GM18511 (cell line): ENCODE results near the gene AKT1.
"Not testable (repeated sequence)": the region's sequence is repeated elsewhere in the genome, so short reads cannot be mapped to it uniquely, and the experiment has no call there.

Experiments used
- ATAC-seq: cut with Tn5 transposase; IDR thresholded peaks from one replicate; pipeline ENCODE4 v1.9.1; 2021; ENCODE audit warnings: mild to moderate bottlenecking, moderate library complexity; ENCODE audit not compliant: unreplicated experiment

The AKT1 gene

DNA sequence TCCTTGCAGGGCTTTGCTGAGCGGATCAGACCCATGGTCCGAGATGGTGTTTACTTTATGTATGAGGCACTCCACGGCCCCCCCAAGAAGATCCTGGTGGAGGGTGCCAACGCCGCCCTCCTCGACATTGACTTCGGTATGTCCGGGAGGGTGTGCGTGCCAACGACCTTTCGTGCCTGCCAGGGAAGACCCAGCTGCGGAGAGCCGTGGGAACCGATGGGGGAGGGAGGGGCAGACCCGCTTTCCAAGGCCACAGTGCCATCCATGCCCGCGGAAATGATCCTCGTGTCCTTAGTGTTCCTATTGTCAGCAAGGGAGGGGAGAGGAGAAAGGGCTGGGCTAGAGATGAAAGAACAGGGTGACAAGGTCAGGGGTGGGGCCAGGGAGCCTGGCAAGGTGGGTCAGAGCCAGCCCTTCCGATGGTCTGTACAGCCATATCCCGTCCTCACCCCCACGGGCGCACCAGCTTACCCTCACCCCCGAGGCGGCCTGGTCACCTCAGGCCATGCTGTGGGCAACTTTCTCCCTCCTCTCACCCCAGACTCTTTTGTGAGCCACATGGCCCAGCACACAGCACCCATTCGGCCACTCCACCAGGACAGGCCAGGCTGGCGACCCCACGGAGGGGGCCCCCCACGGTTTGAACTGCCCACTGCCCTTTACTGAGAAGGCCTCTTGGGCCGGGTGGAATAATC is 54.3 kb downstream of the AKT1 start:
- ATAC-seq: no peak

DNA sequence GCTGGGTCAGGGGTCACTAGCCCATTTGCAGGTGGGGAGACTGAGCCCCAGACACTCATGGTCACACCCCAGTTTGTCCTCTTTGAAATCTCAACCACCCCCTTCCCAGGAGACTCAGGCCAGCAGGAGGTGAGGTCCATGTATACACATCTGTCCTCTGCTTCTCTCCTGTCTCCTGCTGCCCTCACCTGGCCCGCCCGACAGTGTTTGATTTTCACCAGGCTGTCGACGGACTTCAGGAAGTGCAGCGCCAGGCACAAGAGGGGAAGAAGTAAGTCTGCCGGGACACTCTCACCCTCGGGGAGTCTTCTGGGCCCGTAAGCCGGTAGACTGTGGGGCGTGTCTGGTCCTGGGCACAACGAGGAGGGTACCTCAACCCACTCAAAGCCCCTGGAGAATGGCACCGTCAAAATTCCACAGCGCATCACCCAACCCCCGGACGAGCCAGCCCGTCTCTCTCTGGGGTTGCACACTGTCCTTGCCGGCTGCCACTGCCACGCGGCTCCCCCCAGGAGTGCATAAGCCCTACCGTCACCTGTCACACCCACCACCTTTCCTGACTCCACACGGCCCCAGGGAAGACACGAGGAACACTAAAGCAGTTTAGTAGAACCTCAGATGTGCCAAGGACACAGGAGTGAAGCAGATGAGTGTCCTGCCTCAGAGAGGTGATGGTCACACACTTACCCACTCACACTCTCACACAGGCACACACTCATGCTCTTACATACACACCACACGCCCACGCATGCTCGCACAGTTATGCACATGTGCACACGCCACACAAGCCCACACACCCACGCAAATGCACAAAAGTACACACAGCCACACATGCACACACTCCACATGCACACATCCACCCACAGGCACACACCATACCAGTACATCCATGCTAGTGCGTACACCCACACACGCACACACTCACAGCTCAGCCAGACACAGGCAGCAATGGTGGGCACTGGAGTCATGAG is 55.7 kb downstream of the AKT1 start:
- no peak for ATAC-seq

DNA sequence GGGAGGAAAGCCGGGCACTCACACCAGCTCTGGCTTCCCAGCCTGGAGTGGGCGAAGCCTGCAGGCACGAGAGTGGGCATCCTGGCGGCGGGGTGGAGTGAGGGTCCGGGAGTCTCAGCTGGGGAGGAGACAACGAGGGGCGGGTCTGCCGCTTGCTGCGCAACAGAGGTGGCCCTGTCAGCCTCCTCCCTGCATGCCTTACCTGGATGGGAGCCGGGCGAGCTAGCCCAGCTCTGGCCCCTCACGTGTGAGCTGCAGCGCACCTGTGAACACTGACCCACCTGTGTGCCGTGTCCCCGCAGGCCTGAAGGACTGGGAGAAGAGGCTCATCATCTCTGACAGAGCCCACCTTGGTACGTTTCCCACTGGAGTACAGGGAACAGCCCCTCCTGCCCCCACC is 56.5 kb downstream of the AKT1 start:
- ATAC-seq: no peak

DNA sequence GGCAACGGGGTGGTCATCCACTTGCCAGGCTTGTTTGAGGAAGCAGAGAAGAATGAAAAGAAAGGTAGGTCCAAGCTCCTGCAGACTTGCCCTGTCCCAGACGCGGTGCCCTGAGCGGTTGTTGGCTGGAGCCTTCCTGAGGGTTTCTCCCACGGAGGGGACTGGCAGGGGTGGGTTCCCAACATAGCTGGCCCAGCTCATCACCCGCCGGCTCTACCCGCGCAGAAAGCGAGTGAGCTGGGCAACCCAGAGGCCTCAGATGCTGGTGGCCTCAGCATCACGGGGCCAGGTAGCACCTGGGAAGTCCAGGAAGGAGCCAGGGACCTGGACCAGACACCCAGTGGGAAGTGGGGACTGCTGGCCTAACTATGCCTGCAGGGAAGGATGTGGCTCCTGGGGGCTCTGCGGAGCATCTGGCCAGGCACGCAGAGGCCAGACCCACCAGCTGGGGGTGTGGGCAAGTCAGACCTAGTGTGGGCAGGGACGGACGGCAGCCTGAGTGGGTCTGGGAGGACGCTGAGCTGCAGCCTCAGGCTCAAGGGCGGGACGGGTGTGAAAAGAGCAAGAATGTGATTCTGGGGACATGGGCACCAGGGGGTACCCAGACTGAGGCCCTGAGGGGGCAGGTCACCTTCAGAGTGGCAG is 57.1 kb downstream of the AKT1 start:
- no peak for ATAC-seq

DNA sequence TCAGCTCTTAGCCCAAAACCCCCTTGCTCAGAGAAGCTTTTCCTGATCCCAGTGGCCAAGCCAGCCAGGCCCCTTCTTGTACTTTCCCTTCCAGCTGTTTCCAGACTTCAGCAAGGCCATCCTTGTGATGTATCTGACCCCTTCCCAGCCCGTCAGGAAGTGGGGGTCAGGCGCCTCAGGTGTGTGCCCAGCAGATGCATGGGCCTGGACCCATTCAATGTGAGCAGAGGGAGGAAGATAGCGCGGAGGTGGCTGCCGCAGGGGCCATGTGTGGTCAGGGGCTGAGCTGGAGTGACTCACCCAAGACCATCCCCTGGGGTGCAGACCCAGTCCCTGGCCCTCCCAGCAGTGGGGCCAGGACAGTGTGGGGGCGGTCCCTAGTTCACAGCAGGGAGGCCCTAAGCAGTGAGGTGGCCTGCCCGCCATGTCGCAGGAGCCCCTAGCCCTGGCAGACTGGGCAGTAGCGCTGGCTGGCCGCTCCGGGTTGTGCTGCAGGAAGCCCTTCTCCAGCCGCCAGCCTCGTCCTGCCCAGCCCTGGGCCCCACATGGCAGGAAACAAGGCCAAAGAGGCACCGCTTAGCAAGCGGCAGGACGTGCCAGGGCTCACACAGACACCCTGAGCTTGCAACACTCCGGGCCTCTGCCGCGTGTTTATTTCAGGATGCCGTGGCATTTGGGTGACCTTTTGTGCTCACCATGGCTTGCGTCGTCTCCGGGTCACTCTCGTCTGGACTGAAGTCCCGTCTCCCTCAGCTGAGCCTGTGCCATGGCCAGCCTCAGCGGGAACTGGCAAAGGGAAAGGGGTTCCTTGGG is 59.5 kb downstream of the AKT1 start:
- ATAC-seq: no peak

DNA sequence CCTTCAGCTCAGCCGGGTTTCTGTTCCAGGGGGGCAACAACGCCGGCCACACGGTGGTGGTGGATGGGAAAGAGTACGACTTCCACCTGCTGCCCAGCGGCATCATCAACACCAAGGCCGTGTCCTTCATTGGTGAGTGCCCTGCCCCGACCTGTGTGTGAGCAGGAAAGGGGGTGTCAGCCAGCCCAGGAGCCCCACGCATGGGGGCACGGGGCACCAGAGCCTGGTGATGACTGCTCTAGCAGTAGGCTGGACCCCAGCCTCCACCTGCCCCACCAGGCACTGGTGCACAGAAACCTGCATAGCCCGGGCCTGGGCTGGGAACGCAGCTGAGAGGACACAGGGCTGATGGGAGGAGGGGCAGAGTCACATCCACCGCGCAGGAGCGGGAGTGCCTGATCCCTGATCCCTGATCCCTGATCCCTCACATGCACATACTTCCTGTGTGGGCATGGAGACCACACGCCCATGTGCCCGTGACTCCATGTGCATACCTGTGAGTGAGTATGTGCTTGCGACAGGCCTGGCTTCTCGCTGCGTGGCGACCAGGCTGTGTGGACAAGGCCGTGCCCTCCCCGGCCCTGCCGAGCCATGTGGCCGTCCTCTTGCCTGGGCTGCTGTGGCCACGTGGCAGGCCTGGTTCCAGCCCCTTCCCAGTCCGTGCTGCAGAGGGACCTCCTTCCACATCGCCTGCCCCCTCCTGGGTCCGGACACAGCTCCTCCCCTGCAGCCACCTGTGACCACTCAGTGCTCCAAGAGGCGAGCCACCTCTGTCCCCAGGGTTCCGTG is 60.4 kb downstream of the AKT1 start:
- no peak for ATAC-seq

DNA sequence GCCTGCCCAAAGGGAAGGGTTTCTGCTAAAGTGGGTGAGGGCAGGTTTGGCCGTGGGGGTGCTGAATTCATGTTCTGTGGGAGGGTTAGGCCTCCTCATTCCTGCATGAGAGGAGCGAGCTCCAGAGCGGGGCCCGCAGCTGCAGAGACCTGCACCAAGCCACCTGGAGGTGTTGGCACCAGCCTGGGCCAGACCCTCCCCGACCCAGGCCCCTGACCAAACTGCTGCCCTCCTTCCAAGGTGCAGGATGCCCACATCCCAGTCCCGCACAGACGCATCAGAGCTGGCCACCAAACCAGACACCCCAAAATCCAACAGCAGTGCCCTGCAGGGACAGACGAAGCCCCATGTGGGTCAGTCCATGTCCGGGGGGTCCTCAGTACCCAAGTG is 61.0 kb downstream of the AKT1 start:
- ATAC-seq: no peak

DNA sequence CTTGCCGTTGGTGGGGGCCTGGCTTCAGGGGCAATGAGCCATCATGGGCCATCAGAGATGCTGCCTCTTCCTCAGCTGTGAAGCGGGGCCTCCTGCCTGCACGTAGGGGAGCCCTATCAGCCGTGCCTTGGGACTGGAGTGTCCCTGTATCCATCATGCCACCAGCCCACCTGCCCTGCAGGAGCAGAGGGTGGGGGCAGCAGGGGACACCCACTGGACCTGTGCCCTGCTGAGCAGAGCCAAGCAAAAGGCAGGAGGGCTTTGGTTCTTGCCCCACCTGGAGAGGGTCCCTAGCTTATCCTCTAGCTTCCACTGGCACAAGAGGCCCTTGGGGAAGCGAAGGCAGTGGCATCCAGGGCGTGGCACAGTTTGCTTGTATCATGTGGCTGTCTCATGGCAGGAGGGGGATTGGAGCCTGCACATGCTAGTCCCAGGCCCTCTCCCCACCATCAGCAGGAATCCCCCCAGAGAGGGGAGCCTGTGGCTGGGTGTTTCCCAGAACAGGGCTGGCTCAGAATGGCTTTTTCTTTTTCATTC is 61.4 kb downstream of the AKT1 start:
- ATAC-seq: no peak

DNA sequence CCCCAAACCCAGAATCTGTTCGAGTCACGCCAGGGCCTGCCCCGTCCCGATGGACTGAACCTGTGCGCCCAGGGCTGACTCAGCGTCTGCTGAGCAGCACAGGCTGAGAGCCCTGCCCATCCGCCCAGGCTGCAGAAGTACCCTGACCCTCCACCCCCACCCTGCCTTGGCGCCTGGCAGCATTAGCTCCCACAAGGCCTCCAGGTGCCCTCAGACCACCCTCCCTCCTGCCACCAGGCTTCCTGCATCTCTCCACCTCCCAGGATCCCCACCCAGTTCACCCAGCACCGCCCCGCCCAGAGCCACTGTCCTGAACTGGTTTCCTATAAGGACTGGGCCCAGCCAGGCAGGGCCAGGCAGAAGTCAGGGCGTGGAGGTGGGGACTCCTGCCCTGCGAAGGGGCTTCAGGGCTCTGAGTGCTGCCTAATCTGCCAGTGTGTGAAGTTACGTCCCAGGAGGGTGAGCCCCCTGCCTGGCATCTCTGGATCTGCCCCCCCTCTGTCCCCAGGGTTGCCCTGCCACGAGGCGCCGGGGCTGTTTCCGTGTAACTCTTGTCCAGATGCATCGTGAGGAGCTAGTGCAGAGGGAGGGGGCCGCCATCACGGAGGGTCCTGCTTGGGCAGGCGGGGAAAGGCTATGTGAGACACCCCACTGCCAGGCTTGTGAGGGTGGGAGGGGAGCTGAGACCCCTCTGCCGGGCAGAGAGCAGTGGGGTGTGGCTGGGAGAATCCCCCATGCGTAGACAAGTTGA is 62.4 kb downstream of the AKT1 start:
- no peak for ATAC-seq

DNA sequence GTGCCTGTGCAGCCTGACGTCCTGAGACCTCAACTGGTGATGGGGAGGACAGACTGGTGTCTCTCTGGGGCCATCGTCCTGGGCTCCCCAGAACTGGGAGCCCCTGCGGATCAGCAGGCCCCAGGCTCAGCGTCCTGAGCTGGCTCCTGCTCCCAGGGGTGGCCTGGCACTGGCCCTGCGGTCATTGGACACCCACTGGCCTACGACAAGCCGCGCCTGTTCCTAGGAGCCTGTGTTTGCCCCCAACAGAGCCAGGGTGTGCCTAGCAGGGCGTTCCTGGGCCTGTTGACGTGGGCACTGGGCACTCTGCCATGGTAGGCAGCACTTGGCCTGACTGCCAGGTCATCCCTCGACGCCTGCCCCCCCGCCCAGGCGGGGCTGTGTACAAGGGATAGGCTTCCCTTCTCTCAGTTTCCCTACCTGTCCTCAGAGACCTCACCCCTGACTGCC is 63.2 kb downstream of the AKT1 start:
- ATAC-seq: no peak

DNA sequence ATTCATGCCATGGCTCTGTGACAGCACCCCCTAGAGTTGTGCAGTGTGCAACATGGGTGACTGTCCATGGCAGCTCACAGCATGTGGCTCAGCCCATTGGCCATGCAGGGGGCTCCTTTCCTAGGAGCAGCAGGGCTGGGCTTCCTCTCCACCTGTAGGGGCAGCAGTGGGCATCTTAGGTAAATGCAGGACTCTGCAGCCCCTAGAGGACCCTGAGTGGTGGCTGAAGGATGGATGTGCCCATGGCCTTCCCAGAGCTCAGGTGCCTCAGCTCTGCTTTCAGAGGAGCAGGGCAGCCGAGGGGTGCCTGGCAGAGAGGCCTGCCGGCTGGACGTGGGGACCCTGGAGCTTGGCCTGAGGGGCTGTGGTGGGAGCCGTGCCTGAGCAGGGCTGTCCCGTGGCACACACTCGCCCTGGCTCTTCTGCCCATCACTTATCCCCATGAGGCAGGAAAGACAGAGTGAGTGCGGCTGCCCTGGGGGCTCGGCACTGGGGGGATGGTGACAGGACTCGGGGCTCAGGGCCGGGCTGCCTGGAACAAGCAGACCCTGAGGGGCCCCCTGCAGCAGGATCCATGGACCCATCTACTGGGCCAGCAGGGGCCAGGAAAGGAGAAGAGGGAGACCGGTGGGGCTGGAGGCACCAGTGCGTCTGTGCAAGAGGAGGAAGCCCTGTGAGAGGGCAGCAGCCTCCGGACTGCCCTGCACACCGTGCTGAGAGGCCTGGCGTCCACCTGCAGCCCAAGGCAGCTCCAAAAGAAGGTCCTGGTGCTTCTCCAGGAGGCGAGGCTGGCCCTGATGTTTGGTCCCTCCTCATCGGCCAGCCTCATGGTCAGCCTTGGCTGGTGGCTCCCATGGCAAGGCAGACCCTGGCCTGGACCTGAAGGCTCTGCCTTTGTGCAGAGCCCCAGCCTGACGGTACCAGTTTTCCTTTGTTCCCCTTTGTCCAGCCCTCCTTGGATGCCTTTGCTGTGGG is 63.9 kb downstream of the AKT1 start:
- ATAC-seq: no peak

DNA sequence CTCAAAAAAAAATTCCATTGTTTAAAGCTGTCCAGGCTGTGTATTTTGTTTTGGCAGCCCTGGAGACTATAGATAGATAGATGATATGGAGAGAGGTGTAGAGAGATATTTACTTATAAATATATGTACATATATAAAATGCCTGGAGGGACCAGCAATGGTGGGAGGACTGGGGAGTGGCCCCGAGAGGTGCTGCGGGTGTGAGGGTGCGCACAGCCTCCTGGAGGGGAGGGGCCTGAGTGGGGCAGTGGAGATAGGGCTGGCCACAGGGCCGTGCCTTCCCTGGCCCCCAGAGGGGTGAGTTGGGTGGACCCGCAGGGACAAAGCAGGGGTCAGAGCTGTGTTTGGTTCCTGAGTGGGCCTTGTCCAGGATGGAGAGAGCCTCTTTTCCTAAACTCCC is 65.1 kb downstream of the AKT1 start:
- no peak for ATAC-seq

DNA sequence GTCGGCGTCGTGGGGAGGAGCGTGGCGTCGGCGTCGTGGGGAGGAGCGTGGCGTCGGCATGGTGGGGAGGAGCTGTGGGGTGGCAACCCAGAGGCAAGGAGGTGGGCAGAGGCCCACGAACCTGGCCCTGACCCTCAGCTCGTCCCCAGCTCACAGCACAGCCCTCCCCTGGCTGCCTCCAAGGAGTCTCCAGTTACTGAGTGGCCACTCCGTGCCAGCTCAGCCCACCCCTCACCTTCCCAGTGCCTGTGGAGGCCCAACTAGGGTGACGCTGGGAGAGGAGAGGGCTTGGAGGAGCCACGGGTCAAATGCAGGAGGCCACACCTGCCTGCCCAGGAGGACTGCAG is 65.7 kb downstream of the AKT1 start:
- ATAC-seq: no peak

DNA sequence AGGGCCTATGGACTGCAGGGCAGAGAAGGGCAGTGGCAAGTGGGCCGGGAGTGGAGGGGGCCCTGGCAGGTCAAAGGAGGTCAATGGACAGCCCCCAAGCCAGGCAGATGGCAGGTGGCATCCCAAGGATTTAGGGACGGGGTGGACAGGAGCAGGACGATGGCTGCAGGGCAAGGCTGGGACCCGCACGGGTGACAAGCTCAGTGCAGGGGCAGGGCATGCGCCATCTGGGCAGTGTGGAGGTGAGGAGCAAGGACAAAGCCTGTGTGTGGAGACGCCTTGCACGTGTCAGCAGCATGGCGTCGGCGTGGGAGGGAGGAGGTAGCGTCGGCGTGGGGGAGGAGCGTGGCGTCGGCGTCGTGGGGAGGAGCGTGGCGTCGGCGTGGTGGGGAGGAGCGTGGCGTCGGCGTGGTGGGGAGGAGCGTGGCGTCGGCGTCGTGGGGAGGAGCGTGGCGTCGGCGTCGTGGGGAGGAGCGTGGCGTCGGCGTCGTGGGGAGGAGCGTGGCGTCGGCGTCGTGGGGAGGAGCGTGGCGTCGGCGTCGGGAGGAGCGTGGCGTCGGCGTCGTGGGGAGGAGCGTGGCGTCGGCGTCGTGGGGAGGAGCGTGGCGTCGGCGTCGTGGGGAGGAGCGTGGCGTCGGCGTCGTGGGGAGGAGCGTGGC is 66.2 kb downstream of the AKT1 start:
- not testable (repeated sequence) for ATAC-seq

DNA sequence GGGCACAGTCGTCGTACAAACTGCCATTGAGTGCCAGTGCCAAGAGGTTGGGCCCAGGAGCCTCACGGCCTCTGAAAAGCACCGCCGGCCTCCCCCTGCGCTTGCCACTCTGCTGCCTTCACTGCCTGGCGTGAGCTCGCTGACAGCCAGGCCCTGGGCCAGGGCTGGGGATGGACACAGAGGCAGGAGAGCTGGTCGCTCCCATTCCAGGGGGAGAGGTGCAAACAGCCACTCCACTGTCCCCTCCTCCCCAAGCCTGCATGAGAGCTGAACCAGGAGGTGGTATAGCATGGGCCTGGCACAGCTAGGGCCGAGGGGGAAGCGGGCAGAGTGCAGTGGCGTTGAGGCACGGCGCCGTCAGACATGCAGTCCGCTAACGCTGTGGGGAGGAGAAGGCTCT is 66.9 kb downstream of the AKT1 start:
- ATAC-seq: no peak

DNA sequence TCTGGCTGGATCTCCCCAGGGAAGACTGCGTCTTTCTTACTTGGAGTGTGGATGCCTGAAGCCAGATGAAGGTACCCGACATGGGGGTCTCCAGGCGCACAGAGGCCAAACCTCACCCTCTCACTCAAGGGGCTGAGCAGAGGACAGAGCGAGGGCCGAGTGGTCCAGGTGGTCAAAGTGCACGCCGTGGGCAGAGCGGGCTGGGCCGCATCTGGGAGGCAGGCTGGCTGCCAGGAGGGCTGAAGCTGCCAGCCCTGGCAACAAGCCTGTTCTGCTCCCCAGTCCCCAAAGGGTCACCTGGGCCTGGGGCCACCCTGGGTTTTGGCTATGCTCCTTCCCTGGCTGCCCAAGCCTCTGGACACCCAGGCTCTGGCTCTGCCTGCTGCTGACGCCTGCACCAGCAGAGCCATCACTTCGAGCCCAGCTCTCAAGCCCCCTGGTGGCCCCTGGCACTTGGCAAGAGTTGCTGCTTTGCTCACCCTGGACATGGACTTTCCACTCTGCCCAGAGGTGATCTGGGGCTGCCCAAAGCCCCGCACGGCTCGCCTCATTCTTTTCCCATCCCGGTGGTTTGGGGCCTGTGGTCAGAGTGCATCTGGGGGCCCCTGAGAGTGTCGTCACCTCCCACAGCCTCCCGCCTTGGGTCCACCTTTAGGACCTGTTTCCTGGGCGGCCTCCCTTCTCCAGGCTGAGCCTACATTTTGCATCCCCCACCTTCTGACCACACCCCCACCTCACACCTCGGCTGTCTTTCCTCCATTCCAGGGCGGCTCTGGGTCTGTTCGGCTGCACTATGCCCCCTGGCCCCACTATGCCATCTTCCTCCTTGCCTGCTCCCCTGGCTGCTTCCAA is 68.7 kb downstream of the AKT1 start:
- ATAC-seq: no peak
